ENCODE results near the gene NEXN.

DNA sequence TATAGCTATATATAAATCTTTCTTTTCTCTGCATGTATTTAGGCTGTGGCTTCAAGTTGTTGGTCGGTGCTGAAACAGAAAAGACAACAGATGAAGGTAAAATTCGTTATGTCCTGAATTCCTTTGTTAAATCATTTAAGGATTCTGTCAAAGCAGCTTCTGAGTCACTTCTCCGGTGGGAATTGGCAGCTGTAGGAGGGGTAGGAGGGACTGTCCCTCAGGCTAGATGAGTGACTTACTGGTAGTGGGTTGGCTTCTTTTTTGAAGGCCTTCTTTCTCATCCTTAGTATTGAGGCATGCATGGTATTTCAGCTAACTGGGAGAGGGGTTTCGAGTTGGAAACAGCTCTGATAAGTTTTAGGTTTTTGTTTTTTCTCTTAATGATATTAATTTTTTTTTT is 22.1 kb upstream of the NEXN start:
- TF ChIP-seq POLR2A (IDR thresholded peaks at IDR 0.05): no peak
- TF ChIP-seq, protein P1, sequence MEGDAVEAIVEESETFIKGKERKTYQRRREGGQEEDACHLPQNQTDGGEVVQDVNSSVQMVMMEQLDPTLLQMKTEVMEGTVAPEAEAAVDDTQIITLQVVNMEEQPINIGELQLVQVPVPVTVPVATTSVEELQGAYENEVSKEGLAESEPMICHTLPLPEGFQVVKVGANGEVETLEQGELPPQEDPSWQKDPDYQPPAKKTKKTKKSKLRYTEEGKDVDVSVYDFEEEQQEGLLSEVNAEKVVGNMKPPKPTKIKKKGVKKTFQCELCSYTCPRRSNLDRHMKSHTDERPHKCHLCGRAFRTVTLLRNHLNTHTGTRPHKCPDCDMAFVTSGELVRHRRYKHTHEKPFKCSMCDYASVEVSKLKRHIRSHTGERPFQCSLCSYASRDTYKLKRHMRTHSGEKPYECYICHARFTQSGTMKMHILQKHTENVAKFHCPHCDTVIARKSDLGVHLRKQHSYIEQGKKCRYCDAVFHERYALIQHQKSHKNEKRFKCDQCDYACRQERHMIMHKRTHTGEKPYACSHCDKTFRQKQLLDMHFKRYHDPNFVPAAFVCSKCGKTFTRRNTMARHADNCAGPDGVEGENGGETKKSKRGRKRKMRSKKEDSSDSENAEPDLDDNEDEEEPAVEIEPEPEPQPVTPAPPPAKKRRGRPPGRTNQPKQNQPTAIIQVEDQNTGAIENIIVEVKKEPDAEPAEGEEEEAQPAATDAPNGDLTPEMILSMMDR (IDR thresholded peaks at IDR 0.05): no peak

Data from heart left ventricle (tissue), 13 donors.